T-cell (primary cell): Measurements from ENCODE around the gene MRPL41. TPM values are rescaled to one million over a fixed set of nuclear protein-coding genes. Genes with fewer than 3 reads are reported as not detected.

ENCODE experiments used
- ATAC-seq, 4 experiments: fragments of 200-7000 bp in 3 of 4; fragments of 150-1000 bp in 1 of 4; cut with Tn5 transposase; replicated peaks in 1 of 4; 1 replicate in 3 of 4; 2 replicates in 1 of 4; pipeline ENCODE4 v1.10.0; 2021; ENCODE audit warnings: moderate library complexity in 3 of 4, mild to moderate bottlenecking in 2 of 4, moderate number of reproducible peaks in 1 of 4
- CTCF ChIA-PET, 2 donors: fragments of 300-600 bp; sonication (Branson Sonifier 250); formaldehyde crosslinking; loops; one replicate each; lab custom pipeline; 2022; ENCODE audit warnings: antibody characterized with exemption in 2 of 2; lab: Charles Lee
- POLR2A ChIA-PET, 2 donors: fragments of 300-600 bp; sonication (Branson Sonifier 250); formaldehyde crosslinking; loops; one replicate each; lab custom pipeline; 2022; ENCODE audit warnings: antibody characterized with exemption in 2 of 2; lab: Charles Lee
- DNase-seq, 35 experiments: peaks; one replicate each; pipeline versions ENCODE4 v3.0.0 to v3.0.0-alpha.2; 2013 to 2023
- H3K27ac ChIP-seq: one replicate; pipeline ENCODE4 v1.5.1; 2013; ENCODE audit warnings: low read length
- H3K27me3 ChIP-seq, 2 experiments: replicated peaks in 1 of 2; 1 replicate in 1 of 2; 2 replicates in 1 of 2; pipeline versions ENCODE4 v1.6.1 to v1.7.0; 2013; ENCODE audit warnings: low read length in 1 of 2, mixed read lengths in 1 of 2; ENCODE audit not compliant: control insufficient read depth in 2 of 2, insufficient read depth in 2 of 2; ENCODE audit errors: extremely low read depth in 1 of 2
- H3K36me3 ChIP-seq, 2 donors: 1 replicate in 1 of 2; 2 replicates in 1 of 2; pipeline versions ENCODE4 v1.6.1 to v1.7.0; 2013; ENCODE audit warnings: low read length in 1 of 2; ENCODE audit not compliant: control insufficient read depth in 2 of 2, insufficient read depth in 1 of 2; ENCODE audit errors: extremely low read depth in 1 of 2
- H3K4me1 ChIP-seq, 2 experiments: 1 replicate in 1 of 2; 2 replicates in 1 of 2; pipeline versions ENCODE4 v1.6.1 to v1.7.0; 2013; ENCODE audit warnings: low read length in 2 of 2, mixed read lengths in 1 of 2; ENCODE audit not compliant: insufficient read depth in 2 of 2, control insufficient read depth in 1 of 2; ENCODE audit errors: extremely low read depth in 1 of 2
- H3K4me3 ChIP-seq, 2 donors: 1 replicate in 1 of 2; 2 replicates in 1 of 2; pipeline versions ENCODE4 v1.5.1 to v1.7.0; 2013; ENCODE audit warnings: mild to moderate bottlenecking in 2 of 2, low read length in 1 of 2, moderate library complexity in 1 of 2; ENCODE audit not compliant: control insufficient read depth in 1 of 2; ENCODE audit errors: extremely low read depth in 1 of 2
- H3K9me3 ChIP-seq: 2 replicates; pipeline ENCODE4 v1.7.0; 2013
- H3K27ac Mint-ChIP-seq, 2 donors: one replicate each; pipeline ENCODE4 v1.8.0; 2020 to 2021; ENCODE audit warnings: mild to moderate bottlenecking in 2 of 2, mixed read lengths in 2 of 2
- H3K27me3 Mint-ChIP-seq, 2 donors: one replicate each; pipeline ENCODE4 v1.8.0; 2021 to 2022; ENCODE audit warnings: mixed read lengths in 2 of 2
- H3K36me3 Mint-ChIP-seq: one replicate; pipeline ENCODE4 v1.8.0; 2021; ENCODE audit warnings: mixed read lengths
- H3K4me1 Mint-ChIP-seq, 3 donors: one replicate each; pipeline ENCODE4 v1.8.0; 2020 to 2022; ENCODE audit warnings: mixed read lengths in 3 of 3, mild to moderate bottlenecking in 1 of 3
- H3K4me3 Mint-ChIP-seq, 3 donors: one replicate each; pipeline ENCODE4 v1.8.0; 2020 to 2022; ENCODE audit warnings: mild to moderate bottlenecking in 3 of 3, mixed read lengths in 3 of 3, moderate library complexity in 3 of 3
- H3K9me3 Mint-ChIP-seq, 3 donors: one replicate each; pipeline ENCODE4 v1.8.0; 2020 to 2022; ENCODE audit warnings: mixed read lengths in 3 of 3
- WGBS: methylation state at CpG from one replicate; pipeline ENCODE4 v1.1.5; 2013; ENCODE audit warnings: missing lambda C conversion rate; ENCODE audit not compliant: insufficient coverage; 5-methylcytosine and 5-hydroxymethylcytosine counted together
- total RNA-seq, 35 experiments: library from RNA in 6 of 35; stranded (reverse) in 6 of 35; fragments of 120-200 nt in 1 of 35; gene quantifications; one replicate each; pipeline versions ENCODE4 v1.2.1 to v1.2.4 and lab custom pipeline; 2013 to 2026

The MRPL41 gene
- total RNA-seq, 5 donors from 2014 or later (not counting 1 experiment from before 2014, with no cell fraction given) = 33.0 to 158 (median 85.4) TPM

GRCh38 chr9:137521405-137521985 is 30.2 kb upstream of the MRPL41 start:
- Histone ChIP-seq H3K4me3 (no peak overlapping the region), H3K4me1 (peaks cover 0 to 4% of the 10 kb centered on the region in 2 experiments), H3K36me3 (no peaks in the 10 kb centered on the region), H3K9me3 (no peaks in the 10 kb centered on the region), H3K27ac (no peak overlapping the region), H3K27me3 (peaks cover 0 to 9% of the 10 kb centered on the region in 2 experiments)
- CTCF ChIA-PET = no interaction called here
- Mint-ChIP-seq H3K4me1 (peaks cover 0 to 8% (median 6%) of the 10 kb centered on the region in 3 donors), H3K27ac (no peak overlapping the region), H3K9me3 (no peaks in the 10 kb centered on the region), H3K36me3 (no peaks in the 10 kb centered on the region), H3K4me3 (no peak overlapping the region), H3K27me3 (no peaks in the 10 kb centered on the region)
- POLR2A ChIA-PET = no interaction called here
- no peak for DNase-seq
- WGBS = 91% methylated on average over 15 of the region's 18 CpGs
- no peak for ATAC-seq

- Histone ChIP-seq H3K4me1 (peaks cover 0 to 4% of the 10 kb centered on the region in 2 experiments), H3K27me3 (peaks cover 0 to 9% of the 10 kb centered on the region in 2 experiments), H3K4me3 (no peak overlapping the region), H3K9me3 (no peaks in the 10 kb centered on the region), H3K27ac (no peak overlapping the region), H3K36me3 (no peaks in the 10 kb centered on the region)
- ATAC-seq = no peak
- DNase-seq = no peak
- Mint-ChIP-seq H3K9me3 (no peaks in the 10 kb centered on the region), H3K4me1 (peaks cover 0 to 8% (median 6%) of the 10 kb centered on the region in 3 donors), H3K27ac (no peak overlapping the region), H3K36me3 (no peaks in the 10 kb centered on the region), H3K27me3 (no peaks in the 10 kb centered on the region), H3K4me3 (no peak overlapping the region)
- ChIA-PET POLR2A (no interaction called here), CTCF (interaction anchor here in 1 of 2 donors (0.7 kb wide), 1 partner anchor 24 kb away, joined by 4 read pairs; no protein-coding TSS in a partner anchor)
- 94% methylated on average over 29 of the region's 36 CpGs for WGBS
Observed at GRCh38 chr9:137522746-137523455, 28.8 kb upstream of the MRPL41 start.

GRCh38 chr9:137524161-137524980 is 27.3 kb upstream of the MRPL41 start:
- ChIA-PET CTCF (no interaction called here), POLR2A (interaction anchor here in 1 of 2 donors (0.7 kb wide), 1 partner anchor 101 kb away, joined by 3 read pairs; no protein-coding TSS in a partner anchor)
- no peak for ATAC-seq
- Histone ChIP-seq H3K36me3 (no peaks in the 10 kb centered on the region), H3K27me3 (peaks cover 0 to 4% of the 10 kb centered on the region in 2 experiments), H3K9me3 (no peaks in the 10 kb centered on the region), H3K27ac (no peak overlapping the region), H3K4me3 (no peak overlapping the region), H3K4me1 (peaks cover 0 to 4% of the 10 kb centered on the region in 2 experiments)
- H3K4me1 Mint-ChIP-seq = peaks cover 0 to 8% (median 6%) of the 10 kb centered on the region in 3 donors
- no peaks in the 10 kb centered on the region for H3K36me3 Mint-ChIP-seq
- H3K27me3 Mint-ChIP-seq = no peaks in the 10 kb centered on the region
- no peak overlapping the region for H3K4me3 Mint-ChIP-seq
- no peak for DNase-seq
- H3K9me3 Mint-ChIP-seq = no peaks in the 10 kb centered on the region
- H3K27ac Mint-ChIP-seq = no peak overlapping the region
- 94% methylated on average over 27 of the region's 33 CpGs for WGBS

- Histone ChIP-seq H3K4me1 (peaks cover 0 to 4% of the 10 kb centered on the region in 2 experiments), H3K9me3 (no peaks in the 10 kb centered on the region), H3K27me3 (peaks cover 0 to 3% of the 10 kb centered on the region in 2 experiments), H3K36me3 (no peaks in the 10 kb centered on the region), H3K4me3 (no peak overlapping the region), H3K27ac (no peak overlapping the region)
- Mint-ChIP-seq H3K27ac (no peak overlapping the region), H3K36me3 (no peaks in the 10 kb centered on the region), H3K4me1 (peaks cover 0 to 8% (median 6%) of the 10 kb centered on the region in 3 donors), H3K27me3 (no peaks in the 10 kb centered on the region), H3K9me3 (no peaks in the 10 kb centered on the region), H3K4me3 (no peak overlapping the region)
- WGBS = 97% methylated on average over 2 of the region's 5 CpGs
- CTCF ChIA-PET = interaction anchor here in 1 of 2 donors (1.4 kb wide), 1 partner anchor 102 kb away, joined by 3 read pairs; the partner anchor contains the start of genes EXD3 and NOXA1
- no peak for ATAC-seq
- POLR2A ChIA-PET = interaction anchor here in 1 of 2 donors (0.7 kb wide), 1 partner anchor 101 kb away, joined by 3 read pairs; no protein-coding TSS in a partner anchor
- DNase-seq = no peak
Observed at GRCh38 chr9:137524981-137525317, 26.7 kb upstream of the MRPL41 start.

- DNase-seq = no peak
- POLR2A ChIA-PET = no interaction called here
- Histone ChIP-seq H3K27ac (no peak overlapping the region), H3K9me3 (no peaks in the 10 kb centered on the region), H3K36me3 (no peaks in the 10 kb centered on the region), H3K4me3 (no peak overlapping the region), H3K27me3 (peaks cover 0 to 8% of the 10 kb centered on the region in 2 experiments), H3K4me1 (peaks cover 2 to 13% of the 10 kb centered on the region in 2 experiments)
- ATAC-seq = no peak
- Mint-ChIP-seq H3K9me3 (no peaks in the 10 kb centered on the region), H3K36me3 (no peaks in the 10 kb centered on the region), H3K4me3 (no peak overlapping the region), H3K27ac (no peak overlapping the region), H3K4me1 (peaks cover 10 to 24% (median 14%) of the 10 kb centered on the region in 3 donors), H3K27me3 (no peaks in the 10 kb centered on the region)
- CTCF ChIA-PET = no interaction called here
- 70% methylated on average over 3 of the region's 5 CpGs for WGBS
Observed at GRCh38 chr9:137530331-137530730, 21.3 kb upstream of the MRPL41 start.
